Astrocyte (in vitro differentiated cells and primary cell): ENCODE measurements around the gene LDHD. TPM values are rescaled to one million over a fixed set of nuclear protein-coding genes. Genes with fewer than 3 reads are reported as not detected.

Experiments
- DNase-seq: peaks from one replicate; pipeline ENCODE4 v3.0.0-alpha.2; 2010; ENCODE audit warnings: low read depth
- FAIRE-seq: peaks from 2 replicates; lab custom pipeline; 2011; peaks lifted over from hg19 to GRCh38; lab: Jason Lieb, UNC
- H2AFZ ChIP-seq: 2 replicates; pipeline ENCODE4 v1.6.0; 2012; ENCODE audit warnings: low read depth, low read length, inconsistent platforms
- H3K27ac ChIP-seq: 2 replicates; pipeline ENCODE4 v1.5.1; 2011; ENCODE audit warnings: low read depth, low read length, inconsistent platforms
- H3K27me3 ChIP-seq: 2 replicates; pipeline ENCODE4 v1.6.0; 2011; ENCODE audit warnings: low read length, inconsistent platforms; ENCODE audit not compliant: insufficient read depth
- H3K36me3 ChIP-seq: 2 replicates; pipeline ENCODE4 v1.5.1; 2011; ENCODE audit warnings: low read length, inconsistent platforms; ENCODE audit not compliant: insufficient read depth
- H3K4me1 ChIP-seq: 2 replicates; pipeline ENCODE4 v1.5.1; 2011; ENCODE audit warnings: low read length, inconsistent platforms; ENCODE audit not compliant: insufficient read depth
- H3K4me2 ChIP-seq: 2 replicates; pipeline ENCODE4 v1.6.0; 2012; ENCODE audit warnings: low read length, inconsistent platforms
- H3K4me3 ChIP-seq: 2 replicates; pipeline ENCODE4 v1.5.1; 2011; ENCODE audit warnings: low read depth, mild to moderate bottlenecking, low read length, inconsistent platforms; ENCODE audit not compliant: insufficient read depth
- H3K79me2 ChIP-seq: 2 replicates; pipeline ENCODE4 v1.6.0; 2012; ENCODE audit warnings: mild to moderate bottlenecking, low read length, inconsistent platforms; ENCODE audit not compliant: insufficient read depth
- H3K9ac ChIP-seq: 2 replicates; pipeline ENCODE4 v1.6.0; 2012; ENCODE audit warnings: mild to moderate bottlenecking, low read length, inconsistent platforms
- H3K9me3 ChIP-seq: 2 replicates; pipeline ENCODE4 v1.5.1; 2012; ENCODE audit warnings: low read depth, mild to moderate bottlenecking, low read length, inconsistent platforms; ENCODE audit not compliant: insufficient read depth
- H4K20me1 ChIP-seq: 2 replicates; pipeline ENCODE4 v1.6.0; 2012; ENCODE audit warnings: low read length, inconsistent platforms; ENCODE audit not compliant: insufficient read depth
- H3K27ac Mint-ChIP-seq: one replicate; pipeline ENCODE4 v1.8.0; 2021; ENCODE audit warnings: mild to moderate bottlenecking, mixed read lengths; ENCODE audit not compliant: unreplicated experiment
- H3K27me3 Mint-ChIP-seq: one replicate; pipeline ENCODE4 v1.8.0; 2021; ENCODE audit warnings: low read depth, mixed read lengths; ENCODE audit not compliant: unreplicated experiment
- H3K36me3 Mint-ChIP-seq: one replicate; pipeline ENCODE4 v1.8.0; 2021; ENCODE audit warnings: low read depth, mixed read lengths; ENCODE audit not compliant: unreplicated experiment
- H3K4me1 Mint-ChIP-seq: one replicate; pipeline ENCODE4 v1.8.0; 2021; ENCODE audit warnings: low read depth, mixed read lengths; ENCODE audit not compliant: unreplicated experiment
- H3K4me3 Mint-ChIP-seq: one replicate; pipeline ENCODE4 v1.8.0; 2021; ENCODE audit warnings: mild to moderate bottlenecking, moderate library complexity, mixed read lengths; ENCODE audit not compliant: unreplicated experiment
- H3K9me3 Mint-ChIP-seq: one replicate; pipeline ENCODE4 v1.8.0; 2021; ENCODE audit warnings: mild to moderate bottlenecking, mixed read lengths; ENCODE audit not compliant: unreplicated experiment
- EZH2 ChIP-seq: IDR thresholded peaks from 2 replicates; pipeline ENCODE4 v1.6.1; 2012; ENCODE audit warnings: mild to moderate bottlenecking, low read length, inconsistent platforms; ENCODE audit not compliant: insufficient read depth
- total RNA-seq: library from RNA; stranded (reverse); gene quantifications from 2 replicates; pipeline ENCODE4 v1.2.1, GENCODE V29; 2021
- TF ChIP-seq, protein P1 (sequence below): IDR thresholded peaks from 2 replicates; pipeline ENCODE4 v1.5.1; 2011; ENCODE audit warnings: low read depth, mild to moderate bottlenecking, inconsistent platforms, low read length, moderate library complexity; ENCODE audit not compliant: insufficient read depth

The LDHD gene
- total RNA-seq, 1 donor from 2014 or later, result not detected

DNA sequence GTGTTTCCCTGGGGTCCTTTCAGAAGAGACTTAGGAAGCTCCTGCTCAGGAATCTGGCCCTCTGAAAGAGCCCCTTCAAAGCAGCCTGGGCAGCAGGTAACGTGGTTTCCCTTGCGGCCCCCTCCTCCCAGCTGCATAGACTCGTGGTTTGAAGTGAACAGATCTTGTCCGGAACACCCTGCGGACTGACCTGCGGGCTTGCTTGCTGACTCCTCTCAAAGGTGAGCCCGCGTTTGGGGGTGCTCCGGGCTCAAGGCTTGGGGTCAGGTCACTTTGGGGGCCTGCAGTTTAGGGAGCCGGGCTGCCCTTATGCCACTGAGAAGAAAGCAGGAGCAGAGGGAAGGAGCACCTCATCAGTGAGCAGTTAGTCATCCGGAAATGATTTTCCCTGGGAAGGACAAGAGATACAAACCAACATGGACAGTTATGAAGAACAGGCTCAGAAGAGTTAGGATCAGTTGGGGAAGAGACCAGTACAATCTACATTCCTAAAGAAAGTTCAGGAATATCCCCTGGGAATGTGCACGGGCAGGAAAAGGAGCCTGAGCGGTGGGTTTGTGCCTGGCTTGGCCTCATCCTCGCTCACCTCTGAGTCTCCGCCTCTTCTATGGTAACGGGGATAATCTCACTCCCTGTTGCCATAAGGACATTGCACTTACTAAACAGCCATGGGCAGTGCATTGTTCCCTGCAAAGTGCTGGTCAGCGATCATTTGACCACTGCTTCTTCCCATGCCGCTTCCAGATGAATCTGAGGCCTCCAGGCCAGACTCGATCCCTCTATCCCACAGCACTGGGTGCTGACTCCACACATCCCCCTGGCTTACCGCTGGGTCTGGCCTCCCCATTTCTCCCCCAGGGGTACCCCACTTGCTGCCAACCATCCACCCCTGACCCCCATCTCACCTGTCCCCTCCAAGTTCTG is 10.0 kb downstream of the LDHD start:
- no peaks in the 10 kb centered on the region for H3K9me3 ChIP-seq
- no peaks in the 10 kb centered on the region for H3K36me3 ChIP-seq
- peaks cover 11% of the 10 kb centered on the region for H3K79me2 ChIP-seq
- H3K4me1 Mint-ChIP-seq, result peaks cover 21% of the 10 kb centered on the region
- no peak overlapping the region for H3K27ac ChIP-seq
- no peak overlapping the region for H3K9ac ChIP-seq
- H3K4me2 ChIP-seq, result no peak overlapping the region
- DNase-seq (no peak), FAIRE-seq (no peak)
- peaks cover 21% of the 10 kb centered on the region for H3K36me3 Mint-ChIP-seq
- TF ChIP-seq, protein P1, sequence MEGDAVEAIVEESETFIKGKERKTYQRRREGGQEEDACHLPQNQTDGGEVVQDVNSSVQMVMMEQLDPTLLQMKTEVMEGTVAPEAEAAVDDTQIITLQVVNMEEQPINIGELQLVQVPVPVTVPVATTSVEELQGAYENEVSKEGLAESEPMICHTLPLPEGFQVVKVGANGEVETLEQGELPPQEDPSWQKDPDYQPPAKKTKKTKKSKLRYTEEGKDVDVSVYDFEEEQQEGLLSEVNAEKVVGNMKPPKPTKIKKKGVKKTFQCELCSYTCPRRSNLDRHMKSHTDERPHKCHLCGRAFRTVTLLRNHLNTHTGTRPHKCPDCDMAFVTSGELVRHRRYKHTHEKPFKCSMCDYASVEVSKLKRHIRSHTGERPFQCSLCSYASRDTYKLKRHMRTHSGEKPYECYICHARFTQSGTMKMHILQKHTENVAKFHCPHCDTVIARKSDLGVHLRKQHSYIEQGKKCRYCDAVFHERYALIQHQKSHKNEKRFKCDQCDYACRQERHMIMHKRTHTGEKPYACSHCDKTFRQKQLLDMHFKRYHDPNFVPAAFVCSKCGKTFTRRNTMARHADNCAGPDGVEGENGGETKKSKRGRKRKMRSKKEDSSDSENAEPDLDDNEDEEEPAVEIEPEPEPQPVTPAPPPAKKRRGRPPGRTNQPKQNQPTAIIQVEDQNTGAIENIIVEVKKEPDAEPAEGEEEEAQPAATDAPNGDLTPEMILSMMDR, result no peak
- no peak for TF ChIP-seq EZH2
- H2AFZ ChIP-seq, result no peak overlapping the region
- peaks cover 4% of the 10 kb centered on the region for H3K9me3 Mint-ChIP-seq
- H4K20me1 ChIP-seq, result peaks cover 38% of the 10 kb centered on the region
- no peaks in the 10 kb centered on the region for H3K27me3 ChIP-seq
- peaks cover 30% of the 10 kb centered on the region for H3K4me1 ChIP-seq
- H3K4me3 Mint-ChIP-seq, result no peak overlapping the region
- peaks cover 2% of the 10 kb centered on the region for H3K27me3 Mint-ChIP-seq
- no peak overlapping the region for H3K27ac Mint-ChIP-seq
- H3K4me3 ChIP-seq, result no peak overlapping the region

DNA sequence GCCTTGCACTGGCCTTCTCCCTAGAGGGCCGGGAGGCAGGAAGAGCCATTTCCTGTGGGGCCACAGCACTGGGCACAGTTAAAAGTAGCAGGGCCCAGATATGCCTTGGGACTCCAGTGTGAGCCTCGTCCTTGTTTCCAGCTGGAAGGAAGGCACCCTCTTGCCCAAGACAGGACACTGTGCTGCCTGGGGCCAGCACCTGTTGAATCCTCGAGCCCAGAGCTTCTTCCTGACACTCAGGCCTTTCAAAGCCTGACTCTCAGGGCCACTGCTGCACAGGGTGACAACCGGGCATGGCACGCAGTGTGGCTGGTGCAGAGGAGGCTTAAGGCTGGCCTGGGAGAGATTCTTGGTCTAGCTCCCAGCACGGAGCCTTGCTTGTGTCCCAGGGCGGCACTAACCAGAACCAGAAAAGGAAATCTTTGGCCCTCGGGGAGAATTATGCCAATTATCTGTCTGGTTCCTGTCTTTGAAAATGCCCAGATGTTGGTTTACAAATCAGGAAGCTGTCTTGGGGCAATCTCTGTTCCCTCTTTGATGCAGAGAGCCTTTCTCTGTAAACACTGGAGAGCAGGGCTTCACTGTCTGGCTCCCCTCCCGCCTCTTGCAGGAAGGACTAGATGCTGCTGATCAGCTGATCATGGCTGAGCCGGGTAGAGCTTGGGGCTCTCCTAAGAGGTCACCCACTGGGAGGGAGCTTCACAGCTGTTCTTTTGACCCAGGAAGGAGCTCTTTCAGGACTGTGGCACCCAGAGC is 11.1 kb downstream of the LDHD start:
- no peak overlapping the region for H3K27ac Mint-ChIP-seq
- Histone ChIP-seq H3K27ac (no peak overlapping the region), H3K4me1 (peaks cover 23% of the 10 kb centered on the region), H3K79me2 (peaks cover 11% of the 10 kb centered on the region), H3K4me3 (no peak overlapping the region), H3K9ac (no peak overlapping the region), H3K9me3 (no peaks in the 10 kb centered on the region), H3K36me3 (no peaks in the 10 kb centered on the region), H2AFZ (no peak overlapping the region), H4K20me1 (peaks cover 41% of the 10 kb centered on the region), H3K4me2 (no peak overlapping the region), H3K27me3 (no peaks in the 10 kb centered on the region)
- peaks cover 21% of the 10 kb centered on the region for H3K36me3 Mint-ChIP-seq
- DNase-seq, result no peak
- no peak for FAIRE-seq
- TF ChIP-seq, protein P1, result no peak
- TF ChIP-seq EZH2, result no peak
- H3K4me3 Mint-ChIP-seq, result no peak overlapping the region
- H3K4me1 Mint-ChIP-seq, result peaks cover 17% of the 10 kb centered on the region
- peaks cover 4% of the 10 kb centered on the region for H3K9me3 Mint-ChIP-seq
- H3K27me3 Mint-ChIP-seq, result no peaks in the 10 kb centered on the region
